ENCODE results near the gene CTCF.
A peak's percentile ranks its signal among the peaks of the same experiment; 100 is the strongest.

Gene CTCF

DNA sequence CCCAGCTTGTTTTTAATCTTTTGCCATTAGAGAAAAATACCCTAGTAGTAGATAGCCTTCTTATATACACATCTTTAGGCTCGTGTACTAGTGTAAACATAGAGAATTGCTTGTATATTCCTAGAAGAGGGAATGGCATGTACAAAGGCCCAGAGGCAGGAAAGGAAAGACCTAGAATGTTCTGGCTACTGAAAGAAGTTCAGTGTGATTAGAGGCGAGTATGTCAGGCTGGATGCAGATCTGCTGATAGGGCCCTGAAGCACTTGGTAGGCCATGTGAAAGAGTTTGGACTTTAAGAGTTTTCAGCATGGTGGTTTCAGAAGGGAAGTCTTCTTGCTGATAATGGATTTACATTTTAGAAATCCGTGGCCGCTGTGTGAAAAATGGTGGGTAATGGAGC is 17.4 kb downstream of the CTCF start:
- Mint-ChIP-seq H3K9me3 (no peaks in the 10 kb centered on the region), H3K4me3 (no peak overlapping the region)

GRCh38 chr16:67580202-67580601 is 17.9 kb downstream of the CTCF start:
- peaks cover 25% of the 10 kb centered on the region for H3K4me1 Mint-ChIP-seq (ENCODE audit: low read depth)
- H3K36me3 Mint-ChIP-seq (ENCODE audit: low read depth): peaks cover 49% of the 10 kb centered on the region
- no peaks in the 10 kb centered on the region for H3K9me3 Mint-ChIP-seq
- no peak overlapping the region for H3K4me3 Mint-ChIP-seq
- H3K27me3 Mint-ChIP-seq: no peaks in the 10 kb centered on the region
- no peak overlapping the region for H3K27ac Mint-ChIP-seq
- no peak for DNase-seq

More for the DNA sequence above, 17.4 kb downstream of the CTCF start:
- peaks cover 21% of the 10 kb centered on the region for H3K4me1 Mint-ChIP-seq (ENCODE audit: low read depth)
- H3K27ac Mint-ChIP-seq: peak overlapping the region; percentile 23
- H3K36me3 Mint-ChIP-seq (ENCODE audit: low read depth): peaks cover 51% of the 10 kb centered on the region
- no peaks in the 10 kb centered on the region for H3K27me3 Mint-ChIP-seq
- DNase-seq: no peak

DNA sequence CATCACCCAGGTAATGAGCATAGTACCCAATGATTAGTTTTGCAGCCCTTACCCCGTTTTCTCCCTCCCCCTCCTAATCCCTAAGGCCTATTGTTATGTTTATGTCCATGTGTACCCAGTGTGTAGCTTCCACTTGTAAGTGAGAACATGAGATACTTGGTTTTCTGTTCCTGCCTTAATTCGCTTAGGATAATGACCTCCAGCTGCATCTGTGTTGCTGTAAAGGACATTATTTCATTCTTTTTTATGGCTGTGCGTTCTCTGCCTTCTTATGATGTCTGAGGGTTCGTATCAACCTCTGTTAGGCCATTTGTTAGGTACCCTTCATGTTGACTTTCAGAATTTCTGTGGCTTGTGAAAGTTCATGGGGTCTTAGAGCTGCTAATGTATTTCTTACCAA is 31.0 kb downstream of the CTCF start:
- Mint-ChIP-seq H3K27ac (peak overlapping the region; percentile 75), H3K27me3 (no peaks in the 10 kb centered on the region), H3K4me1 (ENCODE audit: low read depth) (peaks cover 37% of the 10 kb centered on the region), H3K9me3 (no peaks in the 10 kb centered on the region), H3K36me3 (ENCODE audit: low read depth) (peaks cover 54% of the 10 kb centered on the region), H3K4me3 (no peak overlapping the region)
- DNase-seq: no peak

GRCh38 chr16:67593701-67594100 is 31.4 kb downstream of the CTCF start:
- peaks cover 37% of the 10 kb centered on the region for H3K4me1 Mint-ChIP-seq (ENCODE audit: low read depth)
- H3K4me3 Mint-ChIP-seq: no peak overlapping the region
- H3K9me3 Mint-ChIP-seq: no peaks in the 10 kb centered on the region
- H3K36me3 Mint-ChIP-seq (ENCODE audit: low read depth): peaks cover 54% of the 10 kb centered on the region
- H3K27ac Mint-ChIP-seq: peak overlapping the region; percentile 75
- no peaks in the 10 kb centered on the region for H3K27me3 Mint-ChIP-seq
- DNase-seq: no peak

DNA sequence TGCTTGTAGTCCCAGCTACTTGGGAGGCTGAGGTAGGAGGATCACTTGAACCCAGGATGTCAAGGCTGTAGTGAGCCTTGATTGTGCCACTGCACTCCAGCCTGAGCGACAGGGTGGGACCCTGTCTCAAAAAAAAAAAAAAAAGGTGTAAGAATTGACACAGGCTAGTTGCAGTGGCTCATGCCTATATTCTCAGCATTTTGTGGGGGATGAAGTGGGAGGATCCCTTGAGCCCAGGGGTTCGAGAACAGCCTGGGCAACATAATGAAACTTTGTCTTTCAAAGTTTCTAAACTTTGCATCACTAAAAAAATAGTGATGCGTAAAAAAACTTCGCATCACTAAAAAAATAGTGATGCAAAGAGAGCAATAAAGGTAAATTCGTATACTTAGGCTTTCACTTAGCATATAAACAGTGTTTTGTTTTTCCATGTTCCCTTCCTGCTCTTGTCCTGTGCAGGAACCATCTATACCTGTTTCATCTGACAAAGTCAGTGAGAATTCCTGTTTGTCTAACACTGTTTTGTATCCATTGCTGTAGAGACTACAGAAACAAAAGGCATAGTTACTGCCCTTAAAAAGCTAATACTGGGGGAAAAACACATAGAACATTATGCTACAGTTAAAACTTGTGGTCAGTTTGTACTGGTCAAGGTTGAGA is 32.1 kb downstream of the CTCF start:
- DNase-seq: no peak
- H3K27me3 Mint-ChIP-seq: no peaks in the 10 kb centered on the region
- peaks cover 54% of the 10 kb centered on the region for H3K36me3 Mint-ChIP-seq (ENCODE audit: low read depth)
- H3K27ac Mint-ChIP-seq: peak overlapping the region; percentile 81
- peaks cover 39% of the 10 kb centered on the region for H3K4me1 Mint-ChIP-seq (ENCODE audit: low read depth)
- no peaks in the 10 kb centered on the region for H3K9me3 Mint-ChIP-seq
- H3K4me3 Mint-ChIP-seq: no peak overlapping the region

GRCh38 chr16:67594956-67595355 is 32.6 kb downstream of the CTCF start:
- Mint-ChIP-seq H3K9me3 (no peaks in the 10 kb centered on the region), H3K4me1 (ENCODE audit: low read depth) (peaks cover 44% of the 10 kb centered on the region), H3K4me3 (no peak overlapping the region), H3K27me3 (no peaks in the 10 kb centered on the region), H3K36me3 (ENCODE audit: low read depth) (peaks cover 54% of the 10 kb centered on the region), H3K27ac (peak overlapping the region; percentile 81)
- DNase-seq: no peak

GRCh38 chr16:67598527-67598926 is 36.2 kb downstream of the CTCF start:
- peaks cover 42% of the 10 kb centered on the region for H3K36me3 Mint-ChIP-seq (ENCODE audit: low read depth)
- no peaks in the 10 kb centered on the region for H3K27me3 Mint-ChIP-seq
- H3K4me3 Mint-ChIP-seq: no peak overlapping the region
- no peaks in the 10 kb centered on the region for H3K9me3 Mint-ChIP-seq
- H3K27ac Mint-ChIP-seq: no peak overlapping the region
- H3K4me1 Mint-ChIP-seq (ENCODE audit: low read depth): peaks cover 46% of the 10 kb centered on the region
- no peak for DNase-seq

DNA sequence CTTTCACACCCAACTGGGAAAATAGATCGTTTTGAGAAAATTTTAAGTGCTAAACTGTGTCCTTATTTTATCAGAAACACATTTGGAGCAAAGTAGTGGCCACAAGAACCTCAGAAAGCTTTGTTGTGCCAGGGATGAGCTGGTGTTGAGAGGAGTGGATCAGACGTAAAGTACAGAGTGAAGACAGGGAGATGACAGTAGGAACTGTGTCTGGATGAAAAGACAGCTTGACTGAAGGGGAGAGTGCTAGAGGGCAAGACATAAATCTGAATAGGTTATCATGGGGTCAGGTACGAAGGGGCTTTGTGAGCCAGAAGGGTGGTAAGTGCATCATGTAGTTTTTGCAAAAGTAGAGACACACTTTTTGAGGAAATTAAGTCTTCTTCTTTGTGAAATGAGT is 43.3 kb downstream of the CTCF start:
- Mint-ChIP-seq H3K27me3 (no peaks in the 10 kb centered on the region), H3K27ac (peak overlapping the region; percentile 16), H3K9me3 (no peaks in the 10 kb centered on the region), H3K4me3 (no peak overlapping the region), H3K4me1 (ENCODE audit: low read depth) (peaks cover 36% of the 10 kb centered on the region), H3K36me3 (ENCODE audit: low read depth) (peaks cover 16% of the 10 kb centered on the region)
- no peak for DNase-seq

GRCh38 chr16:67606632-67607031 is 44.3 kb downstream of the CTCF start:
- DNase-seq: no peak
- Mint-ChIP-seq H3K36me3 (ENCODE audit: low read depth) (peaks cover 26% of the 10 kb centered on the region), H3K27ac (peak overlapping the region; percentile 16), H3K4me3 (no peak overlapping the region), H3K27me3 (no peaks in the 10 kb centered on the region), H3K4me1 (ENCODE audit: low read depth) (peaks cover 30% of the 10 kb centered on the region), H3K9me3 (no peaks in the 10 kb centered on the region)

- Mint-ChIP-seq H3K4me3 (no peak overlapping the region), H3K4me1 (ENCODE audit: low read depth) (peaks cover 24% of the 10 kb centered on the region), H3K9me3 (no peaks in the 10 kb centered on the region), H3K27ac (peak overlapping the region; percentile 88), H3K36me3 (ENCODE audit: low read depth) (peaks cover 42% of the 10 kb centered on the region), H3K27me3 (no peaks in the 10 kb centered on the region)
- no peak for DNase-seq
Measured at GRCh38 chr16:67608364-67608763, 46.0 kb downstream of the CTCF start.

- no peaks in the 10 kb centered on the region for H3K27me3 Mint-ChIP-seq
- no peak overlapping the region for H3K27ac Mint-ChIP-seq
- DNase-seq: no peak
- H3K4me1 Mint-ChIP-seq (ENCODE audit: low read depth): peaks cover 7% of the 10 kb centered on the region
- no peak overlapping the region for H3K4me3 Mint-ChIP-seq
- peaks cover 86% of the 10 kb centered on the region for H3K36me3 Mint-ChIP-seq (ENCODE audit: low read depth)
- no peaks in the 10 kb centered on the region for H3K9me3 Mint-ChIP-seq
Measured at GRCh38 chr16:67613808-67614207, 51.5 kb downstream of the CTCF start.

GRCh38 chr16:67628216-67628615 is 65.9 kb downstream of the CTCF start:
- Mint-ChIP-seq H3K27me3 (no peaks in the 10 kb centered on the region), H3K4me3 (no peak overlapping the region), H3K27ac (peak overlapping the region; percentile 55), H3K4me1 (ENCODE audit: low read depth) (no peaks in the 10 kb centered on the region), H3K36me3 (ENCODE audit: low read depth) (peaks cover 89% of the 10 kb centered on the region), H3K9me3 (no peaks in the 10 kb centered on the region)
- DNase-seq: no peak

DNA sequence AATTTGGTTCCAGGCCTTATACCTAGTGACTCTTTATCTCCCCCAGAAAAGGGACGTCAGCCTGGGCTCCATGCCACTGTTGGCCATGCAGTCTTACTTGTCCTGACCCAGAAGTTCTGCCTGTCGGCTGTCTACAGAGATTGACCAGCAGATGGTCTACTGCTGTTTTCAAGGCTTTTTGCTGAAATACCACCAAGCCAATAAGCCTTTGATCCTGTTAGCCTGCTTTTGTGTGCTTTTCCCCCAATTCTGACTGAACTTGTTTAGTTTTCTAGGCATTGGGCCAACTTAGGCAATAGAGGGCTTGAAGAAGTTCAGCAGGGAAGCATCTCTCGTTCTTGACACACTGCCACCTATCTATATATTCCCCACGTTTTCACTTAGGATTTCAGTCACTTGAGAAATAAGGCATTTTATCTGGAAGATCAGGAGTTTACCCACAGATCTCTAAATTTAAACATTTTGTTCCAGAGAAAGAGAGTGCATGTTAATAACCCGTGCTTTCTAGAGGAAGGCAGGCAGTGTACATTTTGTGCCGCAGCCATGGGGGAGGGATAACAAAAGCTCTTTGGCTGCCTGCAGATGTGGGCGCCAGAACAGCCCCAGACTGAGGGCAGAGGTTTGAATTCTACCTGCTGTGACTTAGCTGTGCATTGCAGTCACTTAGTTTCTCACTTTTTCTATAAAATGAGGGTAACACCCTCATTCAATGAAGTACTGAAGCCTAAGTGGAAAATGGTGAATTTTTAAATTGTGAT is 70.3 kb downstream of the CTCF start:
- DNase-seq: no peak
- peak overlapping the region; percentile 31 for H3K27ac Mint-ChIP-seq
- H3K9me3 Mint-ChIP-seq: no peaks in the 10 kb centered on the region
- no peaks in the 10 kb centered on the region for H3K27me3 Mint-ChIP-seq
- H3K4me1 Mint-ChIP-seq (ENCODE audit: low read depth): no peaks in the 10 kb centered on the region
- H3K36me3 Mint-ChIP-seq (ENCODE audit: low read depth): peaks cover 86% of the 10 kb centered on the region
- no peak overlapping the region for H3K4me3 Mint-ChIP-seq

DNA sequence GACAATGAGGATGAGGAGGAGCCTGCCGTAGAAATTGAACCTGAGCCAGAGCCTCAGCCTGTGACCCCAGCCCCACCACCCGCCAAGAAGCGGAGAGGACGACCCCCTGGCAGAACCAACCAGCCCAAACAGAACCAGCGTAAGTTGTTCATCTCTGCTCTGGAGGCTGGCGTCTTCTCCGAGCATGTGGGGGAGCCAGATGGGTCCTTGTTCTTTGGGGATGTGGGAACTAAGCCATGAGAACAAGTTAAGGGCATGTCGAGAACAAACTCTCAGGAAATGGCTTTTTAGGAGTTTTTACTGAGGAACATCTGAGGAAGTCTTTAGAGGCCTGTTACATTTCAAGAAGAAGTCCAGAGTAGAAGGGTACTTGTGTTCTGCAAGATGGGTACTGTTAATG is 74.4 kb downstream of the CTCF start:
- Mint-ChIP-seq H3K9me3 (no peaks in the 10 kb centered on the region), H3K27ac (peak overlapping the region; percentile 2), H3K4me3 (no peak overlapping the region), H3K4me1 (ENCODE audit: low read depth) (no peaks in the 10 kb centered on the region), H3K27me3 (no peaks in the 10 kb centered on the region), H3K36me3 (ENCODE audit: low read depth) (peaks cover 75% of the 10 kb centered on the region)
- DNase-seq: no peak

DNA sequence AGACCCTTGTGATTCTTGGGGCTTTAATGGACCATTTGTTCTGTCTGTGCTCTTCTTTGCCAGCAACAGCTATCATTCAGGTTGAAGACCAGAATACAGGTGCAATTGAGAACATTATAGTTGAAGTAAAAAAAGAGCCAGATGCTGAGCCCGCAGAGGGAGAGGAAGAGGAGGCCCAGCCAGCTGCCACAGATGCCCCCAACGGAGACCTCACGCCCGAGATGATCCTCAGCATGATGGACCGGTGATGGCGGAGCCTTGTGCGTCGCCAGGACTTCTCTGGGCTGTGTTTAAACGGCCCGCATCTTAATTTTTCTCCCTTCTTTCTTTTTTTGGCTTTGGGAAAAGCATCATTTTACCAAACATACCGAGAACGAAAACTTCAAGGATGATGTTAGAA is 75.3 kb downstream of the CTCF start:
- no peak overlapping the region for H3K27ac Mint-ChIP-seq
- H3K4me3 Mint-ChIP-seq: no peak overlapping the region
- peaks cover 66% of the 10 kb centered on the region for H3K36me3 Mint-ChIP-seq (ENCODE audit: low read depth)
- no peaks in the 10 kb centered on the region for H3K27me3 Mint-ChIP-seq
- H3K9me3 Mint-ChIP-seq: no peaks in the 10 kb centered on the region
- no peaks in the 10 kb centered on the region for H3K4me1 Mint-ChIP-seq (ENCODE audit: low read depth)
- DNase-seq: no peak

Measured in activated T-cell treated with anti-CD3 and anti-CD28 coated beads, Interleukin-2, amount 50 U/mL, for 24 hours (primary cell).